ENCODE measurements around the gene TRAM2.

Gene TRAM2

DNA sequence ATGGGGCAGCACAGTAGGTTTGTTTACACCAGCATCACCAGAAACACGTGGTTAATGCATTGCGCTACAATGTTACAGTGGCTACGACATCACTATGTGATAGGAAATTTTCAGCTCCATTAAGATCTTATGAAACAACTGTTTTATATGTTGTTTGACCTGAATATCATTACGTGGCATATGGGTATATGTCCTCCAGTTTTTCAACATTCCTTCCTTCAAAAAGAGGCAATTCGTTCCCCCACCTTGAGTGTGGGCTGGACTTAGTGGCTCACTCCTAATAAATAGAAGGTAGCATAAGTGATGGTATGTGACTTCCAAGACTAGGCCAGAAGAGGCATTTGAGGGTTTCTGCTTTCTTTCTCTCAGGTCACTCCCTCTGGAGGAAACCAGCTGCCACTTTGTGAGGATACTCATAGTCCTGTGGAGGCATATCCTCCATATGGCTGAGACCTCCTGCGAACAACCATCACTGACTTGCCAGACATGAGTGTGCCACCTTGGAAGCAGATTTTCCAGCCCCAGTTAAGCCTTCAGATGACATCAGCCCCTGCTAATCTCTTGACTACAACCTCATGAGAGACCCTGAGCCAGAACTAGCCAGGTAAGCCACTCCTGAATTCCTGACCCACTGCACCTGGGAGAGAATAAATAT is 2.3 kb upstream of the TRAM2 start:
- TF ChIP-seq, protein P1, sequence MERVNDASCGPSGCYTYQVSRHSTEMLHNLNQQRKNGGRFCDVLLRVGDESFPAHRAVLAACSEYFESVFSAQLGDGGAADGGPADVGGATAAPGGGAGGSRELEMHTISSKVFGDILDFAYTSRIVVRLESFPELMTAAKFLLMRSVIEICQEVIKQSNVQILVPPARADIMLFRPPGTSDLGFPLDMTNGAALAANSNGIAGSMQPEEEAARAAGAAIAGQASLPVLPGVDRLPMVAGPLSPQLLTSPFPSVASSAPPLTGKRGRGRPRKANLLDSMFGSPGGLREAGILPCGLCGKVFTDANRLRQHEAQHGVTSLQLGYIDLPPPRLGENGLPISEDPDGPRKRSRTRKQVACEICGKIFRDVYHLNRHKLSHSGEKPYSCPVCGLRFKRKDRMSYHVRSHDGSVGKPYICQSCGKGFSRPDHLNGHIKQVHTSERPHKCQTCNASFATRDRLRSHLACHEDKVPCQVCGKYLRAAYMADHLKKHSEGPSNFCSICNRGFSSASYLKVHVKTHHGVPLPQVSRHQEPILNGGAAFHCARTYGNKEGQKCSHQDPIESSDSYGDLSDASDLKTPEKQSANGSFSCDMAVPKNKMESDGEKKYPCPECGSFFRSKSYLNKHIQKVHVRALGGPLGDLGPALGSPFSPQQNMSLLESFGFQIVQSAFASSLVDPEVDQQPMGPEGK (CRISPR knock-in tag; IDR thresholded peaks at IDR 0.05; ENCODE audit: borderline replicate concordance): no peak
- no peak for TF ChIP-seq ZNF565 (CRISPR knock-in tag; conservative IDR thresholded peaks at IDR 0.05; ENCODE audit: low read depth)
- TF ChIP-seq RARB (CRISPR knock-in tag; IDR thresholded peaks at IDR 0.05): no peak
- TF ChIP-seq GLIS3 (CRISPR knock-in tag; IDR thresholded peaks at IDR 0.05): no peak
- no peak for TF ChIP-seq ZFP3 (CRISPR knock-in tag; IDR thresholded peaks at IDR 0.05)
- no peak for TF ChIP-seq SNAI2 (CRISPR knock-in tag; IDR thresholded peaks at IDR 0.05)
- TF ChIP-seq, protein P2, sequence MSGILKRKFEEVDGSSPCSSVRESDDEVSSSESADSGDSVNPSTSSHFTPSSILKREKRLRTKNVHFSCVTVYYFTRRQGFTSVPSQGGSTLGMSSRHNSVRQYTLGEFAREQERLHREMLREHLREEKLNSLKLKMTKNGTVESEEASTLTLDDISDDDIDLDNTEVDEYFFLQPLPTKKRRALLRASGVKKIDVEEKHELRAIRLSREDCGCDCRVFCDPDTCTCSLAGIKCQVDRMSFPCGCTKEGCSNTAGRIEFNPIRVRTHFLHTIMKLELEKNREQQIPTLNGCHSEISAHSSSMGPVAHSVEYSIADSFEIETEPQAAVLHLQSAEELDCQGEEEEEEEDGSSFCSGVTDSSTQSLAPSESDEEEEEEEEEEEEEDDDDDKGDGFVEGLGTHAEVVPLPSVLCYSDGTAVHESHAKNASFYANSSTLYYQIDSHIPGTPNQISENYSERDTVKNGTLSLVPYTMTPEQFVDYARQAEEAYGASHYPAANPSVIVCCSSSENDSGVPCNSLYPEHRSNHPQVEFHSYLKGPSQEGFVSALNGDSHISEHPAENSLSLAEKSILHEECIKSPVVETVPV (CRISPR knock-in tag; IDR thresholded peaks at IDR 0.05): no peak
- no peak for TF ChIP-seq TCF4 (CRISPR knock-in tag; IDR thresholded peaks at IDR 0.05; ENCODE audit: borderline replicate concordance)
- TF ChIP-seq, protein P3, sequence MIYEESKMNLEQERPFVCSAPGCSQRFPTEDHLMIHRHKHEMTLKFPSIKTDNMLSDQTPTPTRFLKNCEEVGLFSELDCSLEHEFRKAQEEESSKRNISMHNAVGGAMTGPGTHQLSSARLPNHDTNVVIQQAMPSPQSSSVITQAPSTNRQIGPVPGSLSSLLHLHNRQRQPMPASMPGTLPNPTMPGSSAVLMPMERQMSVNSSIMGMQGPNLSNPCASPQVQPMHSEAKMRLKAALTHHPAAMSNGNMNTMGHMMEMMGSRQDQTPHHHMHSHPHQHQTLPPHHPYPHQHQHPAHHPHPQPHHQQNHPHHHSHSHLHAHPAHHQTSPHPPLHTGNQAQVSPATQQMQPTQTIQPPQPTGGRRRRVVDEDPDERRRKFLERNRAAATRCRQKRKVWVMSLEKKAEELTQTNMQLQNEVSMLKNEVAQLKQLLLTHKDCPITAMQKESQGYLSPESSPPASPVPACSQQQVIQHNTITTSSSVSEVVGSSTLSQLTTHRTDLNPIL (CRISPR knock-in tag; IDR thresholded peaks at IDR 0.05; ENCODE audit: low read depth): no peak
- TF ChIP-seq, protein P4, sequence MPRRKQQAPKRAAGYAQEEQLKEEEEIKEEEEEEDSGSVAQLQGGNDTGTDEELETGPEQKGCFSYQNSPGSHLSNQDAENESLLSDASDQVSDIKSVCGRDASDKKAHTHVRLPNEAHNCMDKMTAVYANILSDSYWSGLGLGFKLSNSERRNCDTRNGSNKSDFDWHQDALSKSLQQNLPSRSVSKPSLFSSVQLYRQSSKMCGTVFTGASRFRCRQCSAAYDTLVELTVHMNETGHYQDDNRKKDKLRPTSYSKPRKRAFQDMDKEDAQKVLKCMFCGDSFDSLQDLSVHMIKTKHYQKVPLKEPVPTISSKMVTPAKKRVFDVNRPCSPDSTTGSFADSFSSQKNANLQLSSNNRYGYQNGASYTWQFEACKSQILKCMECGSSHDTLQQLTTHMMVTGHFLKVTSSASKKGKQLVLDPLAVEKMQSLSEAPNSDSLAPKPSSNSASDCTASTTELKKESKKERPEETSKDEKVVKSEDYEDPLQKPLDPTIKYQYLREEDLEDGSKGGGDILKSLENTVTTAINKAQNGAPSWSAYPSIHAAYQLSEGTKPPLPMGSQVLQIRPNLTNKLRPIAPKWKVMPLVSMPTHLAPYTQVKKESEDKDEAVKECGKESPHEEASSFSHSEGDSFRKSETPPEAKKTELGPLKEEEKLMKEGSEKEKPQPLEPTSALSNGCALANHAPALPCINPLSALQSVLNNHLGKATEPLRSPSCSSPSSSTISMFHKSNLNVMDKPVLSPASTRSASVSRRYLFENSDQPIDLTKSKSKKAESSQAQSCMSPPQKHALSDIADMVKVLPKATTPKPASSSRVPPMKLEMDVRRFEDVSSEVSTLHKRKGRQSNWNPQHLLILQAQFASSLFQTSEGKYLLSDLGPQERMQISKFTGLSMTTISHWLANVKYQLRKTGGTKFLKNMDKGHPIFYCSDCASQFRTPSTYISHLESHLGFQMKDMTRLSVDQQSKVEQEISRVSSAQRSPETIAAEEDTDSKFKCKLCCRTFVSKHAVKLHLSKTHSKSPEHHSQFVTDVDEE (CRISPR knock-in tag; IDR thresholded peaks at IDR 0.05): no peak
- TF ChIP-seq, protein P5, sequence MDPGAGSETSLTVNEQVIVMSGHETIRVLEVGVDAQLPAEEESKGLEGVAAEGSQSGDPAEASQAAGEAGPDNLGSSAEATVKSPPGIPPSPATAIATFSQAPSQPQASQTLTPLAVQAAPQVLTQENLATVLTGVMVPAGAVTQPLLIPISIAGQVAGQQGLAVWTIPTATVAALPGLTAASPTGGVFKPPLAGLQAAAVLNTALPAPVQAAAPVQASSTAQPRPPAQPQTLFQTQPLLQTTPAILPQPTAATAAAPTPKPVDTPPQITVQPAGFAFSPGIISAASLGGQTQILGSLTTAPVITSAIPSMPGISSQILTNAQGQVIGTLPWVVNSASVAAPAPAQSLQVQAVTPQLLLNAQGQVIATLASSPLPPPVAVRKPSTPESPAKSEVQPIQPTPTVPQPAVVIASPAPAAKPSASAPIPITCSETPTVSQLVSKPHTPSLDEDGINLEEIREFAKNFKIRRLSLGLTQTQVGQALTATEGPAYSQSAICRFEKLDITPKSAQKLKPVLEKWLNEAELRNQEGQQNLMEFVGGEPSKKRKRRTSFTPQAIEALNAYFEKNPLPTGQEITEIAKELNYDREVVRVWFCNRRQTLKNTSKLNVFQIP (CRISPR knock-in tag; IDR thresholded peaks at IDR 0.05; ENCODE audit: borderline replicate concordance, low read depth): no peak
- no peak for TF ChIP-seq ISL1 (CRISPR knock-in tag; IDR thresholded peaks at IDR 0.05)
- no peak for ATAC-seq

DNA sequence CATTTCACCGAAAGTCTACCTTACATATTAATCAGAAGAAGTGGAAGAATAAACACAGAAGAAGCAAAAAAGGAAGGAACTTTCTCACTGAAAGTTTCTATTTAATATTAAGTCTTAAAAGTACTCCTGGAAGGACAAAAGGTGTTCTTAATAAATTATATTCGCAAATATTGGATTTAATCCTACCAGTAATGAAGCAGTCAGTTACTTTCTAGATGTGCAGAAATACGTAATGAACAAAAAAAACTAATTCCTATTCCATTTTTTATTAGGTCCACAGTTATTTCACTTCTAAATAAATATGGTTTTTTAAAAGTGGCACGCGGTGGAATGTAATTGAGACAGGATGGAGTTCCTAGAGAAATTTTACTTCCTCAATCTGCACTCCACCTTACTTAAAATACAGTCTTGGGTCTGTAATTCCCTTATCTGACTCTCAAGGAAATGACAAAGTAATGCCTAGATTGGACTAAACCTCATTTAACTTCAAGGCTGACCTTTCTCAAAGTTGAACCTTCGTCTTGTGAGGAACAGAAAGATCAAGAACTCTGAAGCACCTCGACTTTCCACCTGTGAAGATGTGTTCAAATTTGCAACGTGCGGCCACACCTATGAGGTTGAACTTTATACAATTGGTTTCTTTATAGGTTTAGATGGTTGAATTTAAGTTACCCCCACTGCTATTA is 1.1 kb upstream of the TRAM2 start:
- ATAC-seq: no peak
- no peak for TF ChIP-seq OSR1 (CRISPR knock-in tag; IDR thresholded peaks at IDR 0.05)
- TF ChIP-seq ZNF8 (CRISPR knock-in tag; IDR thresholded peaks at IDR 0.05): no peak
- TF ChIP-seq ZNF70 (CRISPR knock-in tag; IDR thresholded peaks at IDR 0.05): no peak
- TF ChIP-seq ISL1 (CRISPR knock-in tag; IDR thresholded peaks at IDR 0.05): no peak
- no peak for TF ChIP-seq ZFP30 (CRISPR knock-in tag; IDR thresholded peaks at IDR 0.05)
- no peak for TF ChIP-seq BACH2 (CRISPR knock-in tag; IDR thresholded peaks at IDR 0.05; ENCODE audit: borderline replicate concordance)
- no peak for TF ChIP-seq ESRRG (CRISPR knock-in tag; IDR thresholded peaks at IDR 0.05)
- no peak for TF ChIP-seq TCF4 (CRISPR knock-in tag; IDR thresholded peaks at IDR 0.05; ENCODE audit: borderline replicate concordance)
- TF ChIP-seq SNAI2 (CRISPR knock-in tag; IDR thresholded peaks at IDR 0.05): no peak
- no peak for TF ChIP-seq TOX (CRISPR knock-in tag; IDR thresholded peaks at IDR 0.05; ENCODE audit: borderline replicate concordance)
- TF ChIP-seq RARB (CRISPR knock-in tag; IDR thresholded peaks at IDR 0.05): no peak
- TF ChIP-seq GLIS3 (CRISPR knock-in tag; IDR thresholded peaks at IDR 0.05): no peak
- TF ChIP-seq, protein P1 (CRISPR knock-in tag; IDR thresholded peaks at IDR 0.05; ENCODE audit: borderline replicate concordance): no peak
- TF ChIP-seq, protein P2 (CRISPR knock-in tag; IDR thresholded peaks at IDR 0.05): no peak

All from SK-N-SH treated with all-trans-retinoic acid at 6 μM for 48 hours (cell line).